ENCODE measurements around the gene ZBTB40. TPM values are rescaled to one million over a fixed set of nuclear protein-coding genes. Genes with fewer than 3 reads are reported as not detected.

Gene ZBTB40
- polyA plus RNA-seq, 3 donors = 1.1 to 17.8 (median 1.3) TPM

DNA sequence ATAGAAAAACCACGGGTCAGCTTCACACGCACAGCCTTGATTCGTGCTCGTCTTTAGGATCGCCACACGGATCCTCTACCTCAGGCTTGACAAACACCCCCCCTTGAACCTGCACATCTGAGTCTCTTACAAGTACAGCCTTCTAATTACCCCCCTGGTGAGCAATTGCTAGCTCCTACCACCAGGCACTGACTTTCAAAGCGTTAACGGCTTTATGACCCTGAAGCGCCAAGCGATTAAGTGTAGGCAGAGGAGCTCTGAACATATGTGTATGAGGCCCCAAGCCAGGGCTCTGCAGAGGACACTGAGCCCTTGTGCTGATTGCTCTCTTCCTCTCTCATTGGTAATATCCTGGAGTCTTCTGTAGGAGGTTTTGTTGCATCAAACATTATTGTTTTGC lies 55.9 kb downstream of the ZBTB40 start:
- Histone ChIP-seq H3K27me3 (ENCODE audit: control insufficient read depth in 2 of 2, insufficient read depth in 2 of 2, low read length in 2 of 2) (no peaks in the 10 kb centered on the region), H3K27ac (ENCODE audit: low read depth in 1 of 2, low read length in 2 of 2) (no peak overlapping the region), H3K36me3 (replicated peaks in 1 of 2; ENCODE audit: control insufficient read depth in 1 of 2, insufficient read depth in 2 of 2, low read length in 2 of 2) (peaks cover 69 to 96% of the 10 kb centered on the region in 2 donors), H3K4me2 (replicated peaks; ENCODE audit: extremely low read depth, low read length, poor library complexity, severe bottlenecking) (no peak overlapping the region), H3K9me3 (replicated peaks in 1 of 2; ENCODE audit: control insufficient read depth in 1 of 2, insufficient read depth in 1 of 2, low read length in 2 of 2) (no peaks in the 10 kb centered on the region), H2AFZ (ENCODE audit: insufficient read depth, low read depth, low read length, poor library complexity, severe bottlenecking) (no peak overlapping the region), H3K79me2 (ENCODE audit: insufficient read depth, low read length) (no peaks in the 10 kb centered on the region), H4K20me1 (ENCODE audit: insufficient read depth, low read length) (no peaks in the 10 kb centered on the region), H3K4me3 (replicated peaks in 1 of 3; ENCODE audit: low read depth in 2 of 3, low read length in 3 of 3) (no peak overlapping the region), H3K9ac (ENCODE audit: insufficient read depth, low read length, poor library complexity, severe bottlenecking) (no peak overlapping the region), H3K4me1 (ENCODE audit: control insufficient read depth in 1 of 2, insufficient read depth in 2 of 2, low read length in 2 of 2) (no peaks in the 10 kb centered on the region)
- WGBS (ENCODE audit: insufficient coverage) = 100% methylated on average over 4 of the region's 10 CpGs
- Mint-ChIP-seq H3K27me3 (ENCODE audit: low read depth in 3 of 3) (no peaks in the 10 kb centered on the region), H3K4me1 (no peaks in the 10 kb centered on the region), H3K27ac (no peak overlapping the region), H3K36me3 (peaks cover 79 to 87% of the 10 kb centered on the region in 2 donors), H3K4me3 (no peak overlapping the region), H3K9me3 (peaks cover 0 to 3% (median 0%) of the 10 kb centered on the region in 7 donors)
- intact Hi-C loops (cut with micrococcal nuclease) = no loop called here
- no peak for DNase-seq
- TF ChIP-seq, protein P1, sequence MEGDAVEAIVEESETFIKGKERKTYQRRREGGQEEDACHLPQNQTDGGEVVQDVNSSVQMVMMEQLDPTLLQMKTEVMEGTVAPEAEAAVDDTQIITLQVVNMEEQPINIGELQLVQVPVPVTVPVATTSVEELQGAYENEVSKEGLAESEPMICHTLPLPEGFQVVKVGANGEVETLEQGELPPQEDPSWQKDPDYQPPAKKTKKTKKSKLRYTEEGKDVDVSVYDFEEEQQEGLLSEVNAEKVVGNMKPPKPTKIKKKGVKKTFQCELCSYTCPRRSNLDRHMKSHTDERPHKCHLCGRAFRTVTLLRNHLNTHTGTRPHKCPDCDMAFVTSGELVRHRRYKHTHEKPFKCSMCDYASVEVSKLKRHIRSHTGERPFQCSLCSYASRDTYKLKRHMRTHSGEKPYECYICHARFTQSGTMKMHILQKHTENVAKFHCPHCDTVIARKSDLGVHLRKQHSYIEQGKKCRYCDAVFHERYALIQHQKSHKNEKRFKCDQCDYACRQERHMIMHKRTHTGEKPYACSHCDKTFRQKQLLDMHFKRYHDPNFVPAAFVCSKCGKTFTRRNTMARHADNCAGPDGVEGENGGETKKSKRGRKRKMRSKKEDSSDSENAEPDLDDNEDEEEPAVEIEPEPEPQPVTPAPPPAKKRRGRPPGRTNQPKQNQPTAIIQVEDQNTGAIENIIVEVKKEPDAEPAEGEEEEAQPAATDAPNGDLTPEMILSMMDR (IDR thresholded peaks at IDR 0.05) = no peak

DNA sequence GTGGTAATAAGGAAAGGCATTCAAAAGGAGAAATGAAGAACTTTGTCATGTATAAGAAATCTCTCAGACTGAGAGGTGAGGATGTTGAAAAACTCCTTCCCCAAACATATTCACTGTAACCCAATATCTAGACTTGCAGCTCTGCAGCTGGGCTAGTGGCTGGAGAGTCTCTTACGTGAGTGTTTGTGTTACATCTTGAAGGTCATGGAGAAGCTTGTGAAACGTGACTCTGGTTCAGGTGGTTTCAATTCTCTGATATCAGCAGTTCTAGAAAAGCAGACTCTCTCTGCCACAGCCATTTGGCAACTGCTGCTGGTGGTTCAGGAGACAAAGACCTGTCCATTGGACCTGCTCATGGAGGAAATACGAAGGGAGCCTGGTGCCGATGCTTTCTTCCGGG lies 56.7 kb downstream of the ZBTB40 start:
- Histone ChIP-seq H3K4me2 (replicated peaks; ENCODE audit: extremely low read depth, low read length, poor library complexity, severe bottlenecking) (no peak overlapping the region), H3K4me1 (ENCODE audit: control insufficient read depth in 1 of 2, insufficient read depth in 2 of 2, low read length in 2 of 2) (no peaks in the 10 kb centered on the region), H2AFZ (ENCODE audit: insufficient read depth, low read depth, low read length, poor library complexity, severe bottlenecking) (no peak overlapping the region), H3K27me3 (ENCODE audit: control insufficient read depth in 2 of 2, insufficient read depth in 2 of 2, low read length in 2 of 2) (no peaks in the 10 kb centered on the region), H3K27ac (ENCODE audit: low read depth in 1 of 2, low read length in 2 of 2) (no peak overlapping the region), H4K20me1 (ENCODE audit: insufficient read depth, low read length) (no peaks in the 10 kb centered on the region), H3K79me2 (ENCODE audit: insufficient read depth, low read length) (no peaks in the 10 kb centered on the region), H3K36me3 (replicated peaks in 1 of 2; ENCODE audit: control insufficient read depth in 1 of 2, insufficient read depth in 2 of 2, low read length in 2 of 2) (peaks cover 76 to 96% of the 10 kb centered on the region in 2 donors), H3K9ac (ENCODE audit: insufficient read depth, low read length, poor library complexity, severe bottlenecking) (no peak overlapping the region), H3K4me3 (replicated peaks in 1 of 3; ENCODE audit: low read depth in 2 of 3, low read length in 3 of 3) (no peak overlapping the region), H3K9me3 (replicated peaks in 1 of 2; ENCODE audit: control insufficient read depth in 1 of 2, insufficient read depth in 1 of 2, low read length in 2 of 2) (no peaks in the 10 kb centered on the region)
- no peaks in the 10 kb centered on the region for H3K4me1 Mint-ChIP-seq
- no CpG with 5 or more reads among the region's 5 CpGs for WGBS (ENCODE audit: insufficient coverage)
- H3K27me3 Mint-ChIP-seq (ENCODE audit: low read depth in 3 of 3) = no peaks in the 10 kb centered on the region
- TF ChIP-seq, protein P1 (IDR thresholded peaks at IDR 0.05) = no peak
- H3K9me3 Mint-ChIP-seq = peaks cover 0 to 3% (median 0%) of the 10 kb centered on the region in 7 donors
- intact Hi-C loops (cut with micrococcal nuclease) = no loop called here
- peaks cover 80 to 89% of the 10 kb centered on the region in 2 donors for H3K36me3 Mint-ChIP-seq
- H3K27ac Mint-ChIP-seq = no peak overlapping the region
- H3K4me3 Mint-ChIP-seq = no peak overlapping the region
- DNase-seq = no peak
